HG02852 (cell line): Measurements from ENCODE around the gene LCN9.

Experiments
- ATAC-seq: cut with Tn5 transposase; IDR thresholded peaks from one replicate; pipeline ENCODE4 v1.9.1; 2021; ENCODE audit warnings: mild to moderate bottlenecking, moderate library complexity; ENCODE audit not compliant: unreplicated experiment

LCN9 gene

GRCh38 chr9:135716045-135716444, 52.9 kb downstream of the LCN9 start:
- no peak for ATAC-seq
